Mononuclear cell (primary cell): Measurements from ENCODE around the gene ACOT13. TPM values are rescaled to one million over a fixed set of nuclear protein-coding genes. Genes with fewer than 3 reads are reported as not detected.
"Not testable (repeated sequence)": the region's sequence is repeated elsewhere in the genome, so short reads cannot be mapped to it uniquely, and the experiment has no call there.

Source experiments
- H3K27me3 ChIP-seq: 2 replicates; pipeline ENCODE4 v1.6.0; 2011; ENCODE audit warnings: low read length, control low read depth; ENCODE audit not compliant: insufficient read depth
- H3K4me1 ChIP-seq: 2 replicates; pipeline ENCODE4 v1.5.1; 2011; ENCODE audit warnings: mild to moderate bottlenecking, low read length, control low read depth; ENCODE audit not compliant: insufficient read depth
- H3K4me3 ChIP-seq: 2 replicates; pipeline ENCODE4 v1.5.1; 2011; ENCODE audit warnings: mild to moderate bottlenecking, low read length, moderate library complexity
- H3K9me3 ChIP-seq: 2 replicates; pipeline ENCODE4 v1.5.1; 2011; ENCODE audit warnings: low read depth, mild to moderate bottlenecking, control low read depth, low read length
- total RNA-seq: library from RNA; depleted of rRNA; stranded (reverse); fragments of >200 nt; gene quantifications from one replicate; pipeline ENCODE4 v1.2.3, GENCODE V29; 2012

ACOT13 gene
- total RNA-seq, 1 donor: 0.31 TPM

DNA sequence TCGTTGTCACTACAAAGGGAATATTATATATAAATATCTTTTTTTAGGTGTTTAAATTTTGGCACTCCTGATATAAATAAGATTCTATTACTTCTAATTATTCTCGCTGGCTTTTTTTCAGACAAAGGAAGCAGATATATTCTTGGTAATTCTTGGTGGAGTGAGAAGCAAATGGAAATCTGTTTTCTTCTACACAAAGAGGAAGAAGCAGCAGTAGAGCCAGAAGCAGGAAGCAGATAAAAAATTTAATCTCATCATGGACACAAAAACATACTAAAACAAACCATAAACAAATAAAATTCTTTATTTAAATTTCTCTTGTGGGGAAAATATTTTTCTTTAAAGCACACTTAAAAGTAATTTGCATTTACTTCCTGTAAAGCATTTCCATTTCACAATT lies 17.2 kb upstream of the ACOT13 start:
- H3K27me3 ChIP-seq: peaks cover 7% of the 10 kb centered on the region

DNA sequence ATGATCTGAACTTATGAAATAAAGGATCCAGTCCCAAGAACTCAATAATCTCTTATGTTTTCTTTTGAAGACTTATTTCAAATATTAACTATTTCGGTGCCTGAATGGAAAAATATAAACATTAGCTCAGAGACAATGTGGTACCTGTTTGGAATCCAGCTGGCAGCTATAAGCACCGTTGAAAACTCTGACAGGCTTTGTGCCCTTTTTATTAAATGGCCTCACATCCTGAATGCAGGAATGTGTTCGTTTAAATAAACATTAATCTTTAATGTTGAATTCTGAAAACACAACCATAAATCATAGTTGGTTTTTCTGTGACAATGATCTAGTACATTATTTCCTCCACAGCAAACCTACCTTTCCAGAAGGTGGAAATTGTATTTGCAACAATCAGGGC lies 16.5 kb upstream of the ACOT13 start:
- no peaks in the 10 kb centered on the region for H3K9me3 ChIP-seq
- no peak overlapping the region for H3K4me3 ChIP-seq
- peaks cover 12% of the 10 kb centered on the region for H3K4me1 ChIP-seq
- peaks cover 1% of the 10 kb centered on the region for H3K27me3 ChIP-seq

More for the DNA sequence above, 17.2 kb upstream of the ACOT13 start:
- Histone ChIP-seq H3K4me1 (peaks cover 10% of the 10 kb centered on the region), H3K4me3 (no peak overlapping the region), H3K9me3 (no peaks in the 10 kb centered on the region)

DNA sequence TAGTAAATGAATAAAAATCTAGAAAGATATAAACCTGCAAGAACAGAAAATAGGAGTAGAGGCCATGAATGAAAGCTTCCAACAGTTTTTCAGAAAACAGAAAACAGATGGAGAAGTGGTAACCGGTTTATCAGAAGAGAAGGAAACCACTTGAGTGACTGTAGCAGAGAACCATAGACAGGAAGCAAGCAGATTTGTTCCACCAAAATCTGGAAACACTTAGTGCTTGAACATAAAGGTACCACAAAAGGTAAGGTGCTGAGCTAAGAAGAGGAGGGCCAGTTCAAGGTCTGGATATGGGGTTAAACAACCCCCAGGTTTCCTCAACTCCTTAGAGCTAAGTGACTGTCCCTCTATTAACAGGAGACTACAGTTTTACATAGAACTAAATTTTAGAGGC lies 11.7 kb upstream of the ACOT13 start:
- Histone ChIP-seq H3K27me3 (no peaks in the 10 kb centered on the region), H3K9me3 (no peaks in the 10 kb centered on the region), H3K4me1 (peaks cover 16% of the 10 kb centered on the region), H3K4me3 (no peak overlapping the region)

DNA sequence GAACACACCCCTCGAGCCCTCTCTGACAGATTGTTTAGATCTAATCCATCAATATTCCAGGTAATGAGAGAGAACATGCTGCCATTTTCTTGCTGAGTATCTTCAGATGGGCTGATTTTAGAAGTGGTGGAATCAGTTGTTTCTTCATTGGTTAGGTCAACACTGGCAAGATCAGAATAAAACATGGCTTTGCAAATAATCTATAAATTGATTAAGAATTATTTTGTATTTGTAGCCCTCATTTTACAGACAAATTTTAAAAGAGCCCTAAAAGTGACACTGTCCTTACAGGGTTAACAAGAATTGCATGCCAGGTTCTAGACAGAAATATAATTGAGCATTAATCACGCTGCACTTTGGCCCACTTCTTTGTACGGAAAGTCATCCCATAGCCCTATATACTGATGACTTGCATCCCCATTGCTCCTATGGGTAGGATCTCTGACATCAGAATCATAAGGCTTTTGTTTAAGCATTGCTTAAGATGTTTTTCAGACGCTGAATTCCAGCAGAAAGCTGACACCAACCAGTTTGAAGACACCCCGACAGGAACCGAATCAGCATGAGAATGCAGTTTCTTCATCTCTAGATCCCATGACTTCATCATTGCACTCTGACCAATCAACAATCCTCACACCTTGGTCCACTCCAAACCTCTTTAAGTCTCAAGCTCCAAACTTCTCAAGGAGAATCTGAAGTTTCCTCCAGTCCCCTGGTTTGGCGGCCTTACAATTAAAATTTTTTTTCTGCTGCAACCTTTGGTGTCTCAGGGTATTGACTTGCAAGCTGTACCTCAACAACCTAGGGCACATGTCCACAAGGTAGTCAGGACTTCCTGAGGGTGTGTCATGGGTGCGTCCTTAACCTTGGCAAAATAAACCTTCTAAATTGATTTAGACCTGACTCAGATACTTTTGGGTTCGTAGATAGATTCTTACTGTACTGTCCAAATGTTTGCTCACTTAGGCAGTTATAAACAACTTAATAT lies 8.0 kb upstream of the ACOT13 start:
- H3K4me3 ChIP-seq: no peak overlapping the region
- no peaks in the 10 kb centered on the region for H3K9me3 ChIP-seq
- no peaks in the 10 kb centered on the region for H3K27me3 ChIP-seq
- peaks cover 16% of the 10 kb centered on the region for H3K4me1 ChIP-seq

DNA sequence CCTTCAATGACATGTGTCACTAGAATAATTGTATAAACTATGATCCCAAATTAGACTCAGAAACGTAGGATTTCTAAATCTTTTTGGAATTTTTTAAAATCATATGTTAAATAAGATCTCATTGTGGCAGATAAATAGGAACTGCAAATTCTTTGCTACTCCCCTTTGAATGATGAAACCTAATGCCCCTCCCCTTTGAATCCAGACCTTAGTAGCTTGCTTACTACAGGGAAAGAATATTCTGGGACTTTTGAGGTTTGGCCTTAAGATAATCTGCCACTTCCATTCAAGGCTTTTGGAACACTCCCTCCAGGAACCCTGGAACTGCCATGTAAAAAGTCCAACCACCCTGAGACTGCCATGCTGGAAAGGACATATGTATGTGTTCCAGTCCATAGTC lies 7.3 kb upstream of the ACOT13 start:
- Histone ChIP-seq H3K9me3 (no peaks in the 10 kb centered on the region), H3K4me1 (peaks cover 23% of the 10 kb centered on the region), H3K27me3 (no peaks in the 10 kb centered on the region), H3K4me3 (no peak overlapping the region)

DNA sequence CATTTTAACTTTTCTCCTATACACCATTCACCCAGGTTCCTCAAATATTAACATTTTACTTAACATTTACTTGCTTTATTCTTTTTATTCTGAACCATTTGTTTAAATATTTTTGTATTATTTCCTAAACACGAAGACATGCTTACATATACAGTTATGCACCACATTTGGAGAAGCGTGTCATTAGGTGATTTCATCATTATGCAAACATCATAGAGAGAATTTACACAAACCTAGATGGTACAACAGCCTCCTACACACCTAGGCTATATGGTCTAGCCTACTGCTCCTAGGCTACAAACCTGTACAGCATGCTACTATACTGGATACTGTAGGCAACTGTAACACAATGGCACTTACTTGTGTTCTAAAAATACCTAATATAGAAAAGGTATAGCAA lies 6.8 kb upstream of the ACOT13 start:
- H3K4me1 ChIP-seq: peaks cover 28% of the 10 kb centered on the region
- no peaks in the 10 kb centered on the region for H3K27me3 ChIP-seq
- no peak overlapping the region for H3K4me3 ChIP-seq
- H3K9me3 ChIP-seq: no peaks in the 10 kb centered on the region

DNA sequence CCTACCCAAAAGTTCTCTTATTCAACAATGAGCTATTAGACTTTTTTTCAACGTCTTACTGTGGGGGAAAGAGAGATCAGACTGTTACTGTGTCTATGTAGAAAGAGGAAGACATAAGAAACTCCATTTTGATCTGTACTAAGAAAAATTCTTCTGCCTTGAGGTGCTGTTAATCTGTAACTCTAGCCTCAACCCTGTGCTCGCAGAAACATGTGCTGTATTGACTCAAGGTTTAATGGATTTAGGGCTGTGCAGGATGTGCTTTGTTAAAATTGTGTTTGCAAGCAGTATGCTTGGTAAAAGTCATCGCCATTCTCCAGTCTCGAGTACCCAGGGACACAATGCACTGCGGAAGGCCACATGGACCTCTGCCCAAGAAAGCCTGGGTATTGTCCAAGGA lies 5.1 kb upstream of the ACOT13 start:
- H3K27me3 ChIP-seq, H3K9me3 ChIP-seq, H3K4me3 ChIP-seq: not testable (repeated sequence)
- peaks cover 37% of the 10 kb centered on the region for H3K4me1 ChIP-seq

DNA sequence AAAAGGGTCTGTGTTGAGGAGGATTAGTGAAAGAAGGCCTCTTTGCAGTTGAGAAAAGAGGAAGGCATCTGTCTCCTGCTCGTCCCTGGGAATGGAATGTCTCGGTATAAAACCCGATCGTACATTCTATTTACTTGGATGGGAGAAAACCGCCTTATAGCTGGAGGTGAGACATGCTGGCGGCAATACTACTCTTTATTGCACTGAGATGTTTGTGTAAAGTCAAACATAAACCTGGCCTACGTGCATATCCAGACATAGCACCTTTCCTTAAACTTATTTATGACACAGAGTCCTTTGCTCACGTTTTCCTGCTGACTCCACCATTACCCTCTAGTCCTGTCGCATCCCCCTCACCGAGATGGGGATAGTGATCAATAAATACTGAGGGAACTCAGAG lies 4.6 kb upstream of the ACOT13 start:
- H3K4me1 ChIP-seq: peaks cover 37% of the 10 kb centered on the region
- no peaks in the 10 kb centered on the region for H3K27me3 ChIP-seq

DNA sequence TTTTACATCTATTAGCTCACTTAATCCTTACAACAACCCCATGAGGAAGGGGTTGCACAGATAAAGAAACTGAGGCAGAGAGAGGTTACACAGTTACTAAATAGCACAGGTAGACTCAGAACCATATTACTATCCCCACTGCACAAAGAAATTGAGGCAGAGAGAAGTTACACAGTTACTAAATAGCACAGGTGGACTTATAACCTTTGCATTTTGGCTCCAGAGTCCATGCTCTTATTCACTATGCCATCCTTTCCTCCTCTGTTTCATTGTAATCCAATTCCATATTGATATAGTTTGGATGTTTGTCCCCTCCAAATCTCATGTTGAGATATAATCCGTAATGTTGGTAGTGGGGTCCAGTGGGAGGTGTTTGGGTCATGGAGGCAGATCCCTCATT lies 3.7 kb upstream of the ACOT13 start:
- Histone ChIP-seq H3K4me1 (peaks cover 47% of the 10 kb centered on the region), H3K9me3 (no peaks in the 10 kb centered on the region), H3K27me3 (no peaks in the 10 kb centered on the region), H3K4me3 (no peak overlapping the region)

More for the DNA sequence above, 4.6 kb upstream of the ACOT13 start:
- Histone ChIP-seq H3K9me3 (no peaks in the 10 kb centered on the region), H3K4me3 (no peak overlapping the region)

DNA sequence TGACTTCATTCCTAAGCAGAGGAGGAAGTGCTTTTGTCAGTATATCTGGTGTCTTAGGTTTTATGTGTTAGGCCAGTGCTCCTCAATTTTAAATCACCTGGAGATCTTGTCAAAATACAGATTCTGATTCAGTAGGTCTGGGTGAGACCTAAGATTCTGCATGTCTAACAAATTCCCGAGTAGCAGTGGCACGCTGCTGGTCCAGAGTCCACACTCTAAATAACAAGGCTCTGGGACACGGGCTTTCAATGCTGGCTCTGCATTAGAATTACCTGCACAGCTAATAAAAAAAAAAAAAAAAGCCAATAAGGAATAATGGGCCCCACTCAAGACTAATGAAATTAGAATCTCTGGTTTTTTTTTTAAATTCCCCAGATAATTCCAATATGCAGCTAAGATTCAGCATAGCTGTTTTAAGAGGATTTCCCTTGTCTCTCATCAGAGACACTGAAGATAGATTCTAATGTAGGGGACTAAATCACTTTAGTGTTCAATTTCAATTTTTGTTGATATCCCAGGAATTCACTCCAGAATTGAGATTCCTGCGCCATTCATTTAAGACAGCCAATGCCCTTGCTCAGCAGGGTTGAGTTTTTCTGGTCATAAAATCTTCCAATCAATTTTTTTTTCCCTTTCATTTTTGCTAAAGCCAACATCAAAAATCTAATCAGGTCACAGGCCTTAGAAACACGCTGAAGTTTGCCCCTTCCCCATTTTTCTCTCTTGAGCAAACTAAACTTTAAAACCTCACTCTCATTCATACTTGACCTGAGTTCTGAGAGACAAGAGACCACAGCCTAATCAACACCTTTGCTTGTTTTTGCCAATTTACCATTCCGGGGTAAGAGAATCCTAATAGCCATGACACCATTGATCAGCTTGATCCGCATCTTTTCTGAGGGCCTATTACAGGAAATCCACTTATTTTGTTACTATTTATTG lies 2.6 kb upstream of the ACOT13 start:
- H3K4me1 ChIP-seq: peaks cover 46% of the 10 kb centered on the region
- no peaks in the 10 kb centered on the region for H3K27me3 ChIP-seq
- H3K9me3 ChIP-seq: no peaks in the 10 kb centered on the region
- H3K4me3 ChIP-seq: no peak overlapping the region

DNA sequence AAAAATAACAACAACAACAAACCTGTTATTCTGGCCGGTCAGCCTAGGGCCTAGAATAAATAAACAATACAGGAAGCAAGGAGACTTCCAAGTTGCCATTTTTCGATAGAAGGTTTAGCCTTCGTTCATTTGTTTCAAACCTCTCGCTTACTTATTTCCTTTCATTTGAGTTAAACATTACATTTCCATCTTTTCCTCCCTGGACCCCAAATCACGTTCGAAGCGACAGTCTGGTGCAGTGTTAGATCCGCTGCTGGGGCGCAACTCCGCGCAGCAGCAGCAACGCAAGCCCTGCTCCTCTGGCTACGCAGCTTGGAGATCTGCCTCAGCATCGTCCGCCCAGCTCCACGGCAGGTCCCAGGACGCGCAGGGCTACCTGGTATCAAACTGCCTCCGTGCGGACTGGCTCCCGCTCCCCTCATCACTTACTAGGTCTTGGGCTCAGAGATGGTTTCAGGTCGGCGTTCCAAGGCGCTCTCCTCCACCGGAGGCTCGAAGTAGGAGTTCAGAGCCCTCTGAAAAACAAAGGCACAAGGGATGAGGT lies 708 bp upstream of the ACOT13 start:
- no peaks in the 10 kb centered on the region for H3K27me3 ChIP-seq
- peak overlapping the region; percentile 95 for H3K4me3 ChIP-seq
- peaks cover 42% of the 10 kb centered on the region for H3K4me1 ChIP-seq
- no peaks in the 10 kb centered on the region for H3K9me3 ChIP-seq

DNA sequence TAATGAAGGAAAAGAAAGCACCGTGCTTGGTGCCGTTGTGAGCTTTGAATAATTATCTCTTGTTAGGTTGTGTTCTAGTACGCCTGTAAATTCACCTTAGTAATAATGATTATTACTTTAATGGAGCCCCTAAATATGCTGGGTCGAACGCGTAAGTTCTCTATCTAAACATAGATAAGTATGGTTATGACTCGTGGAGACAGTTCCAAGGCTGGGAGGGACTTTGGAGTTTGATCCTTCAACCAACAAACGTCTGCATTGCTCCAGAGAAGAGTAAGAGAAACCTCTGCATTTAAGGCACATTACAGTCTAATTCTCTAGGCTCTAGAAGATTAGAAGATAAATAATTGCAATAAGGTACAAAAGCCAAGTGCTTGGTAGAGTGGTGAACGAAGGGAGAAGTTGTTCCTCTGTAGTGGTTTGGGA lies 514 bp downstream of the ACOT13 start:
- Histone ChIP-seq H3K4me1 (peaks cover 42% of the 10 kb centered on the region), H3K9me3 (no peaks in the 10 kb centered on the region), H3K4me3 (peak overlapping the region; percentile 95), H3K27me3 (no peaks in the 10 kb centered on the region)

DNA sequence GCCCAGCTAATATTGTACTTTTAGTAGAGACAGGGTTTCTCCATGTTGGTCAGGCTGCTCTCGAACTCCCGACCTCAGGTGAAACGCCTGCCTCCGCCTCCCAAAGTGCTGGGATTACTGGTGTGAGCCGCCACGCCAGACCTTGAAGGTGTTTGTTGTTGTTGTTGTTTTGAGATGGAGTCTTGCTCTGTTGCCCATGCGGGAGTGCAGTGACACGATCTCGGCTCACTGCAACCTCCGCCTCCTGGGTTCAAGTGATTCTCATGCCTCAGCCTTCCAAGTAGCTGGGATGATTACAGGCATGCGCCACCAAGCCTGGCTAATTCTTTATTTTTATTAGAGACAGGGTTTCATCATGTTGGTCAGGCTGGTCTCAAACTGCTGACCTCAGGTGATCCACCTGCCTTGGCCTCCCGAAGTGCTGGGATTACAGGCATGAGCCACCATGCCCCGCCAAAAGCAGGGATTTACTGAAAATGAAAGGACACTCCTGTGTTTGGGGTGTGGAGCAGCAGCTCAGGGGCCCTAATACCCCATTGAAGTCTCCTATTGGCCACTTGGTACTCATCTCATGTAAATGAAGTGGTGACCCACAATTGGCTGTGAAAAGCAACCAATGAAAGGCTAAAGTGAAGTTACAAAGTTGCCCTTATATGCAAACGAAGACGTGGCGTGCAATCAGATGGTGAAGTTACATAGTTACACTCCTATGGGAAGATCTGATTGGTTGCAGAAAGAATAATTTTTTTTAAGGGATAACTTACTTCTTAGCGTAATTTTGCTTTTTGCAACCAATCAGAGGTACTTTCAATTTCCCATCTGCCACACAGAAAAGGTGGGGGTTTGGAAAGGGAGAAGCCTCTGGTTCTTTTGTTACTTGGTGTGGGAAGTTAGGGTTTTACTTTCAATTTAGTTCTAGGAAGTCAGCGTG lies 1.5 kb downstream of the ACOT13 start:
- H3K9me3 ChIP-seq, H3K4me3 ChIP-seq: not testable (repeated sequence)
- peaks cover 42% of the 10 kb centered on the region for H3K4me1 ChIP-seq

DNA sequence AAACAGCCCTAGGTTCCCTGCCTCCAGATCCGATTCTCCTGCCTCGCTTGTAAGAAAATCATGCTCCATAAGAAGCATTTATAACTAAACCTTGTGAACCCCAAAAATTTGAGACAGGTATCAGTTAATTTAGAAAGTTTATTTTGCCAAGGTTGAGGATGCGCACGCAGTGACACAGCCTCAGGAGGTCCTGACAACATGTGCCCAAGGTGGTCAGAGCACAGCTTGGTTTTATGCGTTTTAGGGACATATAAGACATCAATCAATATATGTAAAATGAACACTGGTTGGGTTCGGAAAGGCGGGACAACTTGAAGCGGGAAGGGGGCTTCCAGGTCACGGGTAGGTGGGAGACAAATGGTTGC lies 2.1 kb downstream of the ACOT13 start:
- Histone ChIP-seq H3K27me3 (no peaks in the 10 kb centered on the region), H3K4me3 (no peak overlapping the region), H3K4me1 (peaks cover 41% of the 10 kb centered on the region), H3K9me3 (no peaks in the 10 kb centered on the region)

More for the DNA sequence above, 1.5 kb downstream of the ACOT13 start:
- not testable (repeated sequence) for H3K27me3 ChIP-seq
